Kidney tubule cell (primary cell): ENCODE results near the gene CLEC2A.
A peak's percentile ranks its signal among the peaks of the same experiment; 100 is the strongest.

Source experiments
- DNase-seq: peaks from one replicate; pipeline ENCODE4 v3.0.0-alpha.2; 2018; ENCODE audit warnings: low spot score

The CLEC2A gene

DNA sequence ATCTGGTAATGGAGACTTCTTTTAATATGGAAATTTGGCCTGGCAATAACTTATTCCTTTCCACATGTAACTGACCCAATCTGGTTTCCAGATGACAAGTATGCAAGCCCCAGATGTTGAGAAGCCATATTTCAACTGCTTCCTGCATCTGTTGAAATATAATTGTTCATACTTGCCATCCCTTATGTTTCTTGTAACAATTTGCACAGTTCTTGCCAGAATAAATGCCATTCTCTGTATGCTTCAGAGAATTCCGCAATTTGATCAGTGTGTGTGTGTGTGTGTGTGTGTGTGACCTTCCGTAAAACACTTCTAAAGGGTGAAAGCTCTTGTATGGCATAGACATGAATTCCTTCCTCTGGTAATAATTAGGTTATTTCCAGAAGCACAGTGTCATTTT, 1.8 kb upstream of the CLEC2A start:
- no peak for DNase-seq

DNA sequence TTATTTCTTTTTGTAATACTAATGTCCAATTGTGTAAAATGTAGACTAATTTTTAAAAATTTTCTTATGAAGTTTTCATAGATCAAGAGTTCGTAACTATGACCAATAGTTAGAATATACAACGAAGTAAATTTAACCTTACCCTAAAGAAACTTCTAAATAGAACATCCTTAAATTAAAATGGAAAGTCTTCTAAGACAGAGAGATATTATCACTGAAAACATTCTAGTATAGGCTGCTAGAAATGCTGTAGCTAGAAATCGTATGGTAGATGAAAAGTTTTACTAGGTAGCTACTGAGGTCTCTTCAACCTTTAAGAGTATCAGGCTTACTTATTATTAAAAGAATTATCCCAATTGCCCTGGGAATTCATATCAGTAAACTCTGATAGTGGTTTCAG, 925 bp downstream of the CLEC2A start:
- DNase-seq = no peak

DNA sequence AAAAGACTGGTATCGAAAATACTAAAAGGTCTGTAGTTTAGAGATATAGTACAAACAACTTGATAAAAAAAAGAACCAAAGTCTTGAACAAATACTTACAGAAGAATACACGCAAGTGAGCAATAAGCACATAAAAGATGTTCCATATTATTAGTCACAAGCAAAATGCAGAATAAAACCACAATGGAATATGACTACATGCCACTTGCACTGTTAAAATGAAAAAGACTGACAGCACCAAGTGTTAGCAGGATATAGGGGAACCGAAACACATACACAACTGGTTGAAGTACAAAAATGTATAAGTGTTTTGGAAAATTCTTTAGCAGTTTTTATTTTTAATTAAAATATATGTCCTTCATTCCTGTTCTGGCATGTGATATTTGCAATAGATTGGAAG, 3.6 kb downstream of the CLEC2A start:
- DNase-seq = no peak

DNA sequence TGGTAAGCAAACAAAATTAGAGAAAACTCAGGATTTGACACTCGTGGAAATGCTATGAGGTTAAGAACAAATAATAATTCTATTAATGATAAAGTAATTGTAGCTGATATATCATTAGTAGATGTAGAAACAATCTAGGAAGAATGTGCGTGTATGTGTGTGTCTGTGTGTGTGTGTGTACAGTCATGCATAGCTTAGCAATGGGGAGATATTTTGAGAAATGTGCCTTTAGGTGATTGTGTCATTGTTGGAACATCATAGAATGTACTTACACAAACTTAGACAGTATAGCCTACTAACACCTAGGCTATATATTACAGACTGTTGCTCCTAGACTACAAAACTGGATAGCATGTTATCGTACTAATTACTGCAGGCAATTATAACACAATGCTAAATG, 5.3 kb downstream of the CLEC2A start:
- DNase-seq = no peak

GRCh38 chr12:9925705-9926393, 6.3 kb downstream of the CLEC2A start:
- peak; percentile 49 for DNase-seq

- DNase-seq = no peak
These were observed 9.7 kb downstream of the CLEC2A start for GRCh38 chr12:9922429-9922828.

- no peak for DNase-seq
These were observed 11.7 kb downstream of the CLEC2A start for GRCh38 chr12:9920451-9920850.

DNA sequence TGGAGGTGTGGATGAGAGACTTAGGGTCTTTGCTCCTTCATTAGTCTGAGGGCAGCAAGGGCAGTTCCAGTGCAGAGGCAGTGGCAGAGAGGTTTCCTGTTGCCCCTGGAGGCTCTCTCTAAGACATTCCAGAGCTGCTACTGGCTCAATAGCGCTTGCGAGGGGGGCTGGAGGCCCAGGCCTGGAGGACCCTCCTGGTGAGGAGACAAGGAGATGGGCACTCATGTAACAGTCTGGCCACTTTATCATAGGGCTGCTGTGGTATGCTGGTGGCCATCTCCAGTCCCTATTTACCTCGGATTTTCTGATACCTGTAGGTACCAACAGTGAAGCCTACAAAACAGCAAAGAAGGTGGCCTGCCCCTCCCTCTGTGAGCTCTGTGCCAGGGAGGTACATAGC, 12.7 kb downstream of the CLEC2A start:
- DNase-seq = no peak

DNA sequence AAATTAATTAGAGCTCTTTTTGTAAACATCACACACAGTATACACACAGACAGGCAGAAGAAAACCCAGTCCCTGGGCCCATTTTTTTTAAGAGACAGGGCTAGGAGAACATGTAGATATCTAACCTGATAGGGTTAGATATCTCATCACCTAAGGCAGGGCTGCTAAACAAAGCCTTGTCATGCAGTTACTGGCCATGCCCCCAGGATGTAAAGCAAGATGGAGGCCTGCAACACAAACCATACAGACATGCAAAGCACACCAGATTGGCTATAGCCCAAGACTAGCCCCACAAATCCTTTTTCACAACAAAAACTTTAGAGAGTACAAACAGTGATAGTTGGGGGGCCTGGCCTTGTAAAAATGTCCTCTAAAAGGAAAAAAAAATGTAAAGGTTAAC, 20.5 kb downstream of the CLEC2A start:
- no peak for DNase-seq

GRCh38 chr12:9910716-9911421, 21.3 kb downstream of the CLEC2A start:
- no peak for DNase-seq

DNA sequence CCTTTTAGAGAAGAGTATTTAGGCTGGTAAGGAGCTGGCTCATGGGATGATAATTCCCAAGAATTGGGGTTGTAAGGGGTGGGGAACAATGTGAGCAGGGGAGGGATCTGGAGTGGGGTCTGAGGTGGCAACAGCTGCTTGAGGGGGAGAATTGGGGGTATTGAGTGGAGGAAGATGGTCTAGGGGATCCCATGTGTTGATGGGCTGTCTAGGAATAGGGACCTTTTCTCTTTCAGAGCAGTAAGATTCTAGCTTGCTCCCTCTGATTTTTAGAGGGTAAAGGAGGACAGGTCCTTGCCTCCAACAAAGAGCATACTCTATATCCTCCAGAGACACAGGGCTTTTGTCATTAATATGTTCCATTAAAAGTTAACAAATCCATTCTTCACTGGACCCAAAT, 22.4 kb downstream of the CLEC2A start:
- no peak for DNase-seq

DNA sequence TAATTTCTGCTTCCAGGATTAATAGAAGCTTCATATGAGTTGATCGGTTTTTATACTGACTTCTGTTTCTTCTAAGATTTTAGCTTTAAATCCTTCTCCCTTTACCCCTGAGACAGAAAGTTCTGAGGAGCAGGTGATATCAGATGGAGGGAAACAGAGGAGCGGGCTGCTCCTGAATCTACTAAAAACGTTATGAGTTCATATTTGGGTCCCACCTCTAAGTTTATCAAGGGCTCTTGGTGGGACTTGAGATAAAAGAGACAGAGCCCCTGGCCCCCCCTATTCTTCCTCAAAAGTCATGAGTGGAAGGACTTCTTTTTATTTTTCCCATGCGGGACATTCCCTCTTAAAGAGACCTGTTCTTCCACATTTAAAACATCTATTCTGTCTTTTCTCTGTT, 23.8 kb downstream of the CLEC2A start:
- DNase-seq = no peak

DNA sequence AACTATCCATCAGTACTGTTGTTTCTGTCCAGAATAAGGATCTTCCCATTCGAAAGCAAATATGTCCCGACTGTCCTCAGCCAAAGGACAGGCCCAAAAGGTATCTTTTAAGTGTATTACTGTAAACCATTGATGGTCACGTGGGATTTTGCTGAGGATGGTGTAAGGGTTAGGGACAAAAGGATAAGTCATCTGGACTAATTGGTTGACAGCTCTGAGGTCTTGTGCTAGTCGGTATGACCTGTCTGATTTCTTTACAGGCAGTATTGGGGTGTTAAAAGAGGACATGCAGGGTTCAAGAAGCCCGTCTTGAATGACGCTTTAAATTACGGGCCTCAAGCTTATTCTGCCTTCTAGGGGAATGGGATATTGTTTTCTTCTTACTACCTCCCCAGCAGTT, 24.4 kb downstream of the CLEC2A start:
- DNase-seq = no peak

- no peak for DNase-seq
These were observed 25.3 kb downstream of the CLEC2A start for GRCh38 chr12:9906873-9907272.

GRCh38 chr12:9902539-9903228, 29.5 kb downstream of the CLEC2A start:
- DNase-seq = no peak

GRCh38 chr12:9900930-9901329, 31.2 kb downstream of the CLEC2A start:
- no peak for DNase-seq

DNA sequence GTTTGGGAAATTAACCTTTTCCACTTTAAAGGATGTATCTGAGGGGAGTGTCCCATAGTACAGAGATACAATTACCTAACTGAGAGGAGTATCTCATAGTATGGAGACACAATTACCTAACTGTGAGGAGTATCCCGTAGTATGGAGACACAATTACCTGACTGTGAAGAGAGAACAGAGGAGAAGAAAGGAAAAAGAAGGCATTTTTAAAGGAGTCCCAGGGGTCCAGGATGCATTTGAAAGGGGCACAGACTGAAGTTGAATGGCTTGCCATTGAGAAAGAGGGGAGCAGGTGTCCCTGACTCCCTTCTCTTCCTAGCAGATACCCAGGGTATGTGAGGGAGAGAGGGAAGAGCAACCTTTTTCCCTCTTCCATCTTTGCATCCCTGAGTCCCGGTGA, 33.0 kb downstream of the CLEC2A start:
- no peak for DNase-seq

GRCh38 chr12:9897535-9897934, 34.6 kb downstream of the CLEC2A start:
- DNase-seq = no peak

DNA sequence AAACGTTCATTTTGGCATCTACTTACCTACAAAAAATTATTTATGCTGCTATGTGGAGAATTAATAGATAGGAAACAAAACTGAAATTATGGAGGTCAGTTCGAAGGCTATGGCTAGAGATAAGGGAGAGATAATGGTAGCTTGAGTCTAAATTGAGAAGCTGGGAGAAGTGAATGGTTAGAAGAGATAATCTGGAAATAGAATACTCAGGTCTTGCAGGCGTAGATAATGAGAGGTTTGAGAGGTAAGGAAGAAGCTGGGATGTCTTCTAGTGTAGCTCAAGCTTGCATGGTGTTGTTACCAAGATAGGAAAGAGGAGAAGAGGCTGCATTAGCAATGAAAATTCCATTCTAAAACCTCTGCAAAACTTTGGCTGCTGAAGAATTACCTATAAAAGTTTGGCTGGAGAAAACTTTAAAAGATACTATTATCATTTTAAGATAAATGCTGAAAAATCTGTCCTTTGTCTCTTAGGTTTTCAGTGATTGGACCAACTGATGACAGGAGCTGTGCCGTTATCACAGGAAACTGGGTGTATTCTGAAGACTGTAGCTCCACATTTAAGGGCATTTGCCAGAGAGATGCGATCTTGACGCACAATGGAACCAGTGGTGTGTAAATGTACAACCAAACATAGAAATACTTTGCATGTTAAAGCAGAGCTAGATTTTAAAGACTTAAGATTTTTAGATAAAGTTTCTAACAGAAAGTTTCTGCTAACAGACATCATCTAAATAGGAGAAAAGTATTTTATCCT, 36.8 kb downstream of the CLEC2A start:
- DNase-seq = no peak

DNA sequence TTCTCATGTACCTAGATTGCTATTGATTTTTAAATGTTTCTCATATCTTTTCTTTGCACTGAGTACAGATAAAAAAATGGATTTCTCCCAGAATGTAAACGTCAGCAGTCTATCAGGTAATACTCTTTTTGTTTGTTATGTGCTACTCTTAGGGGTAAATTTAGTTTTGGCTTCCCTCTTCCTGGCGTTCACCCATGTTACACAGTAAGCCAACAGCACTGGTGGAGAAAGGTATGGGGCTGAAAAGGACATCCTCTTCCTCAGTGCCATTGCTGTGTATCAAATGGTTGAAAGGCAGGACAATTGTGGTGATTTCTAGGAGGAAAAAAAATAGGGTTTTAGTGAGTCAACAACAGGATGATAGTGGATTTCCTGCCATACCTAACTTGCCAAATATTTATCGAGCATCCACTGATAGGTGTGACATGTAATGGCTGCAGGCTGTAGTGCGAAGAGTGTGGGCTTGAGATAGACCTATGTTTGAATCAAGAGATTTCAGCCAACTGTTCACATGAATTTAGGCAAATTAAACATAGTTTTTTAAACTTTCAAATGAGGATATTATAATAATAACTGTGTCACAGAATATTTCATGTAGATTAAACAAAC, 43.4 kb downstream of the CLEC2A start:
- DNase-seq = no peak

DNA sequence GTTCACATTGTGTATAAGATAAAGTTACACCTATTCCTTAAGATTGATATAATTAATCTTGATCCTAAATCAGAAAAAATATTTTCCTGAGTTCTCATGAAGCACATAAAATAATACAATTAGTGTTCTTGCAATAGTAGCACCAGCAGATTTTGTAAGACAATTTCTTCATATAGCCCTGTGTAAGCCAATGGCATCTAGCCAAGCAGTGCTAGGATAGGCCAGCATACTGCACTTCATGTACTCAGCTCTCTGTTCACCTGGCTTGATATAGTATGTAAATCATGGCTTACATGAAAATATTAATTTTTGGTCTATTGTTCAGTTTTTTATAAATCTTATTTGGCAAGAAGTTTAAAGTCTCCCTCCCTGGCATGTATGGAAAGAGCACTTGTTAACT, 49.0 kb downstream of the CLEC2A start:
- no peak for DNase-seq

GRCh38 chr12:9881988-9882387, 50.2 kb downstream of the CLEC2A start:
- no peak for DNase-seq
